GM12874 (cell line): Measurements from ENCODE around the gene CACNA2D2.

Experiments
- TF ChIP-seq, protein P1 (sequence below): IDR thresholded peaks from 2 replicates; pipeline ENCODE4 v1.5.1; 2011; ENCODE audit warnings: low read depth, mild to moderate bottlenecking, control low read depth, low read length, moderate library complexity; ENCODE audit not compliant: insufficient read depth

The CACNA2D2 gene

GRCh38 chr3:50401978-50402595 lies 101.3 kb downstream of the CACNA2D2 start:
- TF ChIP-seq, protein P1, sequence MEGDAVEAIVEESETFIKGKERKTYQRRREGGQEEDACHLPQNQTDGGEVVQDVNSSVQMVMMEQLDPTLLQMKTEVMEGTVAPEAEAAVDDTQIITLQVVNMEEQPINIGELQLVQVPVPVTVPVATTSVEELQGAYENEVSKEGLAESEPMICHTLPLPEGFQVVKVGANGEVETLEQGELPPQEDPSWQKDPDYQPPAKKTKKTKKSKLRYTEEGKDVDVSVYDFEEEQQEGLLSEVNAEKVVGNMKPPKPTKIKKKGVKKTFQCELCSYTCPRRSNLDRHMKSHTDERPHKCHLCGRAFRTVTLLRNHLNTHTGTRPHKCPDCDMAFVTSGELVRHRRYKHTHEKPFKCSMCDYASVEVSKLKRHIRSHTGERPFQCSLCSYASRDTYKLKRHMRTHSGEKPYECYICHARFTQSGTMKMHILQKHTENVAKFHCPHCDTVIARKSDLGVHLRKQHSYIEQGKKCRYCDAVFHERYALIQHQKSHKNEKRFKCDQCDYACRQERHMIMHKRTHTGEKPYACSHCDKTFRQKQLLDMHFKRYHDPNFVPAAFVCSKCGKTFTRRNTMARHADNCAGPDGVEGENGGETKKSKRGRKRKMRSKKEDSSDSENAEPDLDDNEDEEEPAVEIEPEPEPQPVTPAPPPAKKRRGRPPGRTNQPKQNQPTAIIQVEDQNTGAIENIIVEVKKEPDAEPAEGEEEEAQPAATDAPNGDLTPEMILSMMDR = no peak

DNA sequence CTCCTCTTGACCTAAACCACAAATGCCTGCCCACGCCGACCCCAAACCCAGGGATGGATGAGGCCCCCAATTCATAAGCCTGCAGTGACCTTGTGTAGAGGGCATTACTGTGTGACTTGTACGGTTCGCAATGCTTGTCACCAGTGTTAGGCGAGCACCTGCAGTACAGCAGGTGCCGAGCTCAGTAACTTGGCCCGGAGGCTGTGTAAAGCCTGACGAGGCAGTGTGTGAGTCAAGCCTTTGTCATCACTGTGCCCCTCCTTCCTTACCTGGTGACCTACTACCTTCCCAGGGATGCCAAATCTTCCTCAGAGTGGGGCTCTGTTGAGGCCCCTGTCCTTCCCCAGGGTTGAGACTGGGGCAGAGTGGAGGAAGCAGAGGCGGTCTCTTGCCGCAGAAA lies 106.9 kb downstream of the CACNA2D2 start:
- TF ChIP-seq, protein P1 = no peak

- TF ChIP-seq, protein P1 = no peak
These were observed 108.2 kb downstream of the CACNA2D2 start for GRCh38 chr3:50395070-50395860.

GRCh38 chr3:50393061-50393460 lies 110.4 kb downstream of the CACNA2D2 start:
- TF ChIP-seq, protein P1 = no peak

- TF ChIP-seq, protein P1 = no peak
These were observed 111.2 kb downstream of the CACNA2D2 start for GRCh38 chr3:50392101-50392715.

DNA sequence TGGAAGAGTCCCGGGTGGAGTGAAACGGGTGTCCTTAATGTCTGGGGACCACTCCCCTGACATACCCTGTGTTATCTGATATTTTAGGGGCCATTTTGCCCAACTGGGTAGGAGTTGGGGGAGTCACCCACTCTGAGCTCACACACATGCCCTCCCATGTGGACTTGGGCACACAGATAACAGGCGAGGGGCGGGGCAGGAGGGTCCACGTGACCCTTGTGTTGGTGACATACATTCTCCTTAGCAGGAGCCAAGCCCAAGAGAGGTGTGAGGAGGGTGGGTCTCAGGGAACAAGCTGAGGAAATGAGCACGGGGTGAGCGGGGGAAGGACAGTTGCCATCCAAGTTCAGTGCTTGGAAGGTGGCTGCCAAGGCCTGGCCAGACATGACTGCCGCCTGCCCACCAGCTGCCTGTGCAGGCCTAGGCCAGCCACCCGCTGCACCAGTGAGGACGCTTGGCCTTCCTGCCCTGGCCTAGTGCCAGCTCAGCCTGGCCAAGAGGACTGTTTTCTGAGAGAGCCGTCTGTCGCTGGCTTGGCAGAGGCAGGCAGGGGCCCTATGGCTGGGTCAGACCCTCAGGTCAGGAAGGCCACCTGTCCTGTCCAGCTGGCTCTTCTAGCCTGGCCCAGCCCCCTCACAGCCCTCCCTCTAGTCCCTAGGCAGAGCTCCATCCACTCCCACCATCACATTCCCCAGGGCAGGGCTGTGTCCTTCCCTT lies 112.8 kb downstream of the CACNA2D2 start:
- TF ChIP-seq, protein P1 = no peak

GRCh38 chr3:50389414-50389767 lies 114.0 kb downstream of the CACNA2D2 start:
- TF ChIP-seq, protein P1 = no peak
